ENCODE results near the gene SFT2D1. TPM values are rescaled to one million over a fixed set of nuclear protein-coding genes. Genes with fewer than 3 reads are reported as not detected.
A peak's percentile ranks its signal among the peaks of the same experiment; 100 is the strongest.

Gene SFT2D1
- total RNA-seq, 1 experiment from 2014 or later = 65.6 TPM

DNA sequence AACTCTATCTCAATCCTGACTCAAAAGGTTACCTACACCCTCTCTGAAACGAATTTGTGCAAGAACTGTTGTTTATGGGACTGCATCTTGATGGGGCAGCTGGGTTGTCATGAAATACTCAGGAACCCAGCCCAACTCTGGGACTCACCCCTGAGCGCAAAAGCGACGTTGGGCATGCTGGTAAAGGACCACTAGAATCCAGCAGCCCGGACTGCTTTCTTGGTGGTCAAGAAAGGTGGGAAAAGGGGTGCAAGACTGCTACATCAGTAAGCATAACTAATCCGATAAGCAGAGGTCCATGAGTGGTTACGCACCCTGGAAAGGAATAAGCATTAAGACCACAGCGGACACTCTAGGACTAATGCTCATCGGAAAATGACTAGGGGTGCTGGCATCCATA is 27.9 kb downstream of the SFT2D1 start:
- no peaks in the 10 kb centered on the region for H3K9me2 ChIP-seq (ENCODE audit: insufficient read depth)
- no peaks in the 10 kb centered on the region for H3K36me3 ChIP-seq (ENCODE audit: control insufficient read depth in 1 of 2, insufficient read depth in 2 of 2, low read length in 2 of 2)
- ATAC-seq = no peak
- CTCF ChIA-PET = interaction anchor here (1.1 to 1.5 kb wide), 2 partner anchors 8 to 11 kb away, joined by 3 read pairs; no protein-coding TSS in a partner anchor
- H3K4me3 ChIP-seq (replicated peaks in 1 of 2; ENCODE audit: low read depth in 1 of 2, low read length in 2 of 2) = no peak overlapping the region
- no peaks in the 10 kb centered on the region for H3K79me2 ChIP-seq (ENCODE audit: insufficient read depth, low read length)
- H3K4me2 ChIP-seq (ENCODE audit: low read length) = no peak overlapping the region
- RAD21 ChIA-PET (ENCODE audit: low non-redundant PET in 1 of 2, low total read pairs in 2 of 2, uncharacterized antibody in 2 of 2, unreplicated experiment in 2 of 2) = interaction anchor here in 1 of 2 experiments (1.7 kb wide), 1 partner anchor 86 kb away, joined by 7 read pairs; no protein-coding TSS in a partner anchor
- peaks cover 0 to 18% of the 10 kb centered on the region in 2 experiments; a peak in 2 of 4 replicates for H3K4me1 ChIP-seq (ENCODE audit: control insufficient read depth in 1 of 2, insufficient read depth in 2 of 2, low read length in 2 of 2)
- H3K9me3 ChIP-seq (ENCODE audit: control insufficient read depth in 1 of 2, insufficient read depth in 1 of 2, low read depth in 1 of 2, low read length in 2 of 2) = no peaks in the 10 kb centered on the region
- H3K27ac ChIP-seq (ENCODE audit: low read depth, low read length) = no peak overlapping the region
- intact Hi-C loops (cut with micrococcal nuclease) = no loop called here
- H3K27me3 ChIP-seq (ENCODE audit: insufficient read depth, low read length) = no peaks in the 10 kb centered on the region
- H4K20me1 ChIP-seq (ENCODE audit: insufficient read depth) = no peaks in the 10 kb centered on the region
- no peak overlapping the region for H2AFZ ChIP-seq (ENCODE audit: low read depth, low read length, poor library complexity, severe bottlenecking)
- H3K9ac ChIP-seq (ENCODE audit: low read length) = no peak overlapping the region
- no TSS peak for BruUV-seq (replicated peaks)
- no peak for DNase-seq (ENCODE audit: low read depth, low spot score)
- TF ChIP-seq ELF1 (IDR thresholded peaks at IDR 0.05; ENCODE audit: borderline replicate concordance, low read depth) (no peak), TCF7L2 (IDR thresholded peaks at IDR 0.05; ENCODE audit: borderline replicate concordance, extremely low read depth, insufficient read depth, insufficient read length) (no peak), SIN3A (IDR thresholded peaks at IDR 0.05; ENCODE audit: low read depth) (no peak), POLR2AphosphoS5 (IDR thresholded peaks at IDR 0.05; ENCODE audit: low read depth, low read length) (no peak), ZFX (IDR thresholded peaks at IDR 0.05) (no peak), EZH2phosphoT487 (IDR thresholded peaks at IDR 0.05; ENCODE audit: borderline replicate concordance) (no peak), RAD21 (IDR thresholded peaks at IDR 0.05; ENCODE audit: low read depth) (no peak), CBX3 (IDR thresholded peaks at IDR 0.05; ENCODE audit: low read depth) (no peak)
- POLR2A ChIA-PET = no interaction called here

DNA sequence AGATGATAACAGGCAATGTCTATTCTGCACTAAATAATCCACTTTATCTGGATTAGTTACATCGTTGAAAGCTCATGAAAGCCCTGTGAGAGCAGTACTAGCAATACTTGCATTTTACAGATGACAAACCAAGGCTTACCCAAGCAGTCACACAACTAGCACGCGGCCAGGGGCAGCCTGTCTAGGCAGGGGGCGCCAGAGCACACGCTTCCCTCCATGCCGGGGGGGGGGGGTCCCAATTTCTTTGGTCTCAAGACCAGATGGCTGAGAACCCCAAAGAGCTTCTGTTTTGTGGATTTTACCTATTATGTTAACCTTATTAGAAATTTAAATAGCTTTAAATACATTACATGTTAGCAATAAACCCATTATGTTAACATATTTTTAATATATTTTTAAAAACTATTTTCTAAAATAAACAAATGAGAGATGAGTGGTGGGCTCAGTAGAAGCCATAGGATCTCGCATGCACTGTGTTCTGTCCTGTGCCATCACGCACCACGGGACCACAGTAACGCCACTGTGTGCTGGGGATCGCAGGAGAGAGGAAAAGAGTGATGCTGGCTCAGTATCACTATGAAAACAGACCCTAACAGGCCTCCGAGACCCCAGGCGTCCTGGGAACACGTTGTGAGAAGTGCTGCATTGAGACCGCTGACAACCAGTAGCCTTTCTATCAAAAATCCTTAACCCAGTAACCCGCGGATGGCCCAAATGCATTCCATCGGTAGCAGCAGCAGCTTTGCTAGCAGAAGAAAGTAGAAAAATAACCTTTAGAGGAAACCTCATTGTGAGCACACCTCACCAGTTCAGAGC is 28.9 kb downstream of the SFT2D1 start:
- no TSS peak for BruUV-seq (replicated peaks)
- no peak overlapping the region for H3K9ac ChIP-seq (ENCODE audit: low read length)
- peaks cover 0 to 8% of the 10 kb centered on the region in 2 experiments; a peak in 2 of 4 replicates for H3K4me1 ChIP-seq (ENCODE audit: control insufficient read depth in 1 of 2, insufficient read depth in 2 of 2, low read length in 2 of 2)
- intact Hi-C loops (cut with micrococcal nuclease) = loop anchor here (1.0 to 2.0 kb wide), 2 partner anchors 69 to 88 kb away; partner anchors contain the start of gene MPC1
- ATAC-seq (peak; percentile 98), DNase-seq (ENCODE audit: low read depth, low spot score) (peak; percentile 53)
- H2AFZ ChIP-seq (ENCODE audit: low read depth, low read length, poor library complexity, severe bottlenecking) = peak overlapping the region; percentile 63
- no peak overlapping the region for H3K4me2 ChIP-seq (ENCODE audit: low read length)
- H3K27ac ChIP-seq (ENCODE audit: low read depth, low read length) = no peak overlapping the region
- no peaks in the 10 kb centered on the region for H3K9me3 ChIP-seq (ENCODE audit: control insufficient read depth in 1 of 2, insufficient read depth in 1 of 2, low read depth in 1 of 2, low read length in 2 of 2)
- ChIA-PET POLR2A (no interaction called here), RAD21 (ENCODE audit: low non-redundant PET in 1 of 2, low total read pairs in 2 of 2, uncharacterized antibody in 2 of 2, unreplicated experiment in 2 of 2) (interaction anchor here in 1 of 2 experiments (1.7 kb wide), 1 partner anchor 87 kb away, joined by 7 read pairs; no protein-coding TSS in a partner anchor), CTCF (interaction anchor here (0.7 to 1.5 kb wide), 9 partner anchors 9 to 87 kb away, joined by 3 to 12 read pairs (median 4); partner anchors contain the start of gene SFT2D1)
- no peaks in the 10 kb centered on the region for H3K27me3 ChIP-seq (ENCODE audit: insufficient read depth, low read length)
- H4K20me1 ChIP-seq (ENCODE audit: insufficient read depth) = no peaks in the 10 kb centered on the region
- H3K9me2 ChIP-seq (ENCODE audit: insufficient read depth) = no peaks in the 10 kb centered on the region
- no peak overlapping the region for H3K4me3 ChIP-seq (replicated peaks in 1 of 2; ENCODE audit: low read depth in 1 of 2, low read length in 2 of 2)
- H3K79me2 ChIP-seq (ENCODE audit: insufficient read depth, low read length) = no peaks in the 10 kb centered on the region
- H3K36me3 ChIP-seq (ENCODE audit: control insufficient read depth in 1 of 2, insufficient read depth in 2 of 2, low read length in 2 of 2) = no peaks in the 10 kb centered on the region
- TF ChIP-seq TCF7L2 (IDR thresholded peaks at IDR 0.05; ENCODE audit: borderline replicate concordance, extremely low read depth, insufficient read depth, insufficient read length) (no peak), EZH2 (IDR thresholded peaks at IDR 0.05) (no peak), RAD21 (IDR thresholded peaks at IDR 0.05; ENCODE audit: low read depth) (peak; percentile 79), CBX3 (IDR thresholded peaks at IDR 0.05; ENCODE audit: low read depth) (peak; percentile 54), CEBPB (IDR thresholded peaks at IDR 0.05; ENCODE audit: low read depth) (no peak), ZFX (IDR thresholded peaks at IDR 0.05) (no peak), EZH2phosphoT487 (IDR thresholded peaks at IDR 0.05; ENCODE audit: borderline replicate concordance) (no peak)
- TF ChIP-seq, protein P1, sequence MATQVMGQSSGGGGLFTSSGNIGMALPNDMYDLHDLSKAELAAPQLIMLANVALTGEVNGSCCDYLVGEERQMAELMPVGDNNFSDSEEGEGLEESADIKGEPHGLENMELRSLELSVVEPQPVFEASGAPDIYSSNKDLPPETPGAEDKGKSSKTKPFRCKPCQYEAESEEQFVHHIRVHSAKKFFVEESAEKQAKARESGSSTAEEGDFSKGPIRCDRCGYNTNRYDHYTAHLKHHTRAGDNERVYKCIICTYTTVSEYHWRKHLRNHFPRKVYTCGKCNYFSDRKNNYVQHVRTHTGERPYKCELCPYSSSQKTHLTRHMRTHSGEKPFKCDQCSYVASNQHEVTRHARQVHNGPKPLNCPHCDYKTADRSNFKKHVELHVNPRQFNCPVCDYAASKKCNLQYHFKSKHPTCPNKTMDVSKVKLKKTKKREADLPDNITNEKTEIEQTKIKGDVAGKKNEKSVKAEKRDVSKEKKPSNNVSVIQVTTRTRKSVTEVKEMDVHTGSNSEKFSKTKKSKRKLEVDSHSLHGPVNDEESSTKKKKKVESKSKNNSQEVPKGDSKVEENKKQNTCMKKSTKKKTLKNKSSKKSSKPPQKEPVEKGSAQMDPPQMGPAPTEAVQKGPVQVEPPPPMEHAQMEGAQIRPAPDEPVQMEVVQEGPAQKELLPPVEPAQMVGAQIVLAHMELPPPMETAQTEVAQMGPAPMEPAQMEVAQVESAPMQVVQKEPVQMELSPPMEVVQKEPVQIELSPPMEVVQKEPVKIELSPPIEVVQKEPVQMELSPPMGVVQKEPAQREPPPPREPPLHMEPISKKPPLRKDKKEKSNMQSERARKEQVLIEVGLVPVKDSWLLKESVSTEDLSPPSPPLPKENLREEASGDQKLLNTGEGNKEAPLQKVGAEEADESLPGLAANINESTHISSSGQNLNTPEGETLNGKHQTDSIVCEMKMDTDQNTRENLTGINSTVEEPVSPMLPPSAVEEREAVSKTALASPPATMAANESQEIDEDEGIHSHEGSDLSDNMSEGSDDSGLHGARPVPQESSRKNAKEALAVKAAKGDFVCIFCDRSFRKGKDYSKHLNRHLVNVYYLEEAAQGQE (IDR thresholded peaks at IDR 0.05; ENCODE audit: low read depth) = no peak
- TF ChIP-seq, protein P2, sequence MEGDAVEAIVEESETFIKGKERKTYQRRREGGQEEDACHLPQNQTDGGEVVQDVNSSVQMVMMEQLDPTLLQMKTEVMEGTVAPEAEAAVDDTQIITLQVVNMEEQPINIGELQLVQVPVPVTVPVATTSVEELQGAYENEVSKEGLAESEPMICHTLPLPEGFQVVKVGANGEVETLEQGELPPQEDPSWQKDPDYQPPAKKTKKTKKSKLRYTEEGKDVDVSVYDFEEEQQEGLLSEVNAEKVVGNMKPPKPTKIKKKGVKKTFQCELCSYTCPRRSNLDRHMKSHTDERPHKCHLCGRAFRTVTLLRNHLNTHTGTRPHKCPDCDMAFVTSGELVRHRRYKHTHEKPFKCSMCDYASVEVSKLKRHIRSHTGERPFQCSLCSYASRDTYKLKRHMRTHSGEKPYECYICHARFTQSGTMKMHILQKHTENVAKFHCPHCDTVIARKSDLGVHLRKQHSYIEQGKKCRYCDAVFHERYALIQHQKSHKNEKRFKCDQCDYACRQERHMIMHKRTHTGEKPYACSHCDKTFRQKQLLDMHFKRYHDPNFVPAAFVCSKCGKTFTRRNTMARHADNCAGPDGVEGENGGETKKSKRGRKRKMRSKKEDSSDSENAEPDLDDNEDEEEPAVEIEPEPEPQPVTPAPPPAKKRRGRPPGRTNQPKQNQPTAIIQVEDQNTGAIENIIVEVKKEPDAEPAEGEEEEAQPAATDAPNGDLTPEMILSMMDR (IDR thresholded peaks at IDR 0.05 in 2 of 3, conservative IDR thresholded peaks at IDR 0.05 in 1 of 3; ENCODE audit: borderline replicate concordance in 1 of 3, insufficient read depth in 1 of 3, low read depth in 2 of 3, low read length in 2 of 3) = peak; percentile 80 to 85 (median 85)

Measured in HCT116 (cell line).